Endodermal cell (in vitro differentiated cells): Measurements from ENCODE around the gene TAS2R39. TPM values are rescaled to one million over a fixed set of nuclear protein-coding genes. Genes with fewer than 3 reads are reported as not detected.

Experiments
- DNase-seq: peaks from one replicate; pipeline ENCODE4 v3.0.0-alpha.2; 2017
- H3K27ac ChIP-seq: 2 replicates; pipeline ENCODE4 v1.5.1; 2013; ENCODE audit warnings: mild to moderate bottlenecking, low read depth, low read length, moderate library complexity
- H3K27me3 ChIP-seq: 2 replicates; pipeline ENCODE4 v1.6.1; 2013; ENCODE audit warnings: mild to moderate bottlenecking, low read length, moderate library complexity; ENCODE audit not compliant: insufficient read depth, control insufficient read depth, poor library complexity, severe bottlenecking
- H3K36me3 ChIP-seq: 2 replicates; pipeline ENCODE4 v1.7.0; 2013; ENCODE audit warnings: mild to moderate bottlenecking, low read length, moderate library complexity; ENCODE audit not compliant: control insufficient read depth, insufficient read depth
- H3K4me1 ChIP-seq: one replicate; pipeline ENCODE4 v1.7.0; 2013; ENCODE audit warnings: low read length; ENCODE audit not compliant: control insufficient read depth, insufficient read depth
- H3K4me3 ChIP-seq: 2 replicates; pipeline ENCODE4 v1.5.1; 2013; ENCODE audit warnings: mild to moderate bottlenecking, low read length, moderate library complexity
- H3K9ac ChIP-seq: 2 replicates; pipeline ENCODE4 v1.6.1; 2013; ENCODE audit warnings: mild to moderate bottlenecking, low read length, moderate library complexity; ENCODE audit not compliant: poor library complexity, severe bottlenecking; ENCODE audit errors: extremely low read depth
- H3K9me3 ChIP-seq: 2 replicates; pipeline ENCODE4 v1.6.1; 2013; ENCODE audit warnings: mild to moderate bottlenecking, low read length, moderate library complexity; ENCODE audit not compliant: control insufficient read depth
- H3K27ac Mint-ChIP-seq: 2 replicates; pipeline ENCODE4 v1.8.0; 2020; ENCODE audit warnings: mixed read lengths
- H3K27me3 Mint-ChIP-seq: 2 replicates; pipeline ENCODE4 v1.8.0; 2021; ENCODE audit warnings: mild to moderate bottlenecking, mixed read lengths; ENCODE audit not compliant: insufficient read depth
- H3K36me3 Mint-ChIP-seq: 2 replicates; pipeline ENCODE4 v1.8.0; 2020; ENCODE audit warnings: low read depth, mixed read lengths
- H3K4me1 Mint-ChIP-seq: 2 replicates; pipeline ENCODE4 v1.8.0; 2020; ENCODE audit warnings: mixed read lengths
- H3K4me3 Mint-ChIP-seq: 2 replicates; pipeline ENCODE4 v1.8.0; 2020; ENCODE audit warnings: mild to moderate bottlenecking, moderate library complexity, mixed read lengths
- H3K9me3 Mint-ChIP-seq: 2 replicates; pipeline ENCODE4 v1.8.0; 2020; ENCODE audit warnings: mild to moderate bottlenecking, mixed read lengths
- WGBS, 2 experiments: methylation state at CpG; one replicate each; pipeline versions ENCODE4 v1.1.5 to v1.1.7; 2013; ENCODE audit warnings: missing lambda C conversion rate in 2 of 2, mixed read lengths in 1 of 2; ENCODE audit not compliant: insufficient coverage in 1 of 2, insufficient read length in 1 of 2; 5-methylcytosine and 5-hydroxymethylcytosine counted together
- total RNA-seq, 2 donors: library from RNA; stranded (reverse); fragmentation: NEBNext Ultra II Directional in 1 of 2; extraction: Animal tissue kit (Norgen Biotek cat#: 25700) in 1 of 2; gene quantifications; 2 replicates in 1 of 2; 3 replicates in 1 of 2; pipeline ENCODE4 v1.2.1, GENCODE V29; 2021
- TF ChIP-seq, protein P1 (sequence below): fragments of 200-600 bp; sonication (generic); conservative IDR thresholded peaks from 2 replicates; pipeline ENCODE4 v1.5.0; 2021; ENCODE audit warnings: antibody characterized with exemption, mild to moderate bottlenecking

Gene TAS2R39
- total RNA-seq, 2 donors from 2014 or later, result not detected

DNA sequence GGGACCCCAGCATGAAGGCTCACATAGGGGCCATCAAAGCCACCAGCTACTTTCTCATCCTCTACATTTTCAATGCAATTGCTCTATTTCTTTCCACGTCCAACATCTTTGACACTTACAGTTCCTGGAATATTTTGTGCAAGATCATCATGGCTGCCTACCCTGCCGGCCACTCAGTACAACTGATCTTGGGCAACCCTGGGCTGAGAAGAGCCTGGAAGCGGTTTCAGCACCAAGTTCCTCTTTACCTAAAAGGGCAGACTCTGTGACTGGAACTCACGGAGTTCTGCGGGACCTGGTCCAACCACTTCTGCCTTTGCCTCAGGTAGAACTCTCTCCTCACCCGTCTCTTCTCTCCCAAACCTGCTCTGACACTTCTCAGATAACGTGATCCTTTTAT lies 39.6 kb downstream of the TAS2R39 start:
- no peak overlapping the region for H3K27ac Mint-ChIP-seq
- no peak for DNase-seq

GRCh38 chr7:143223784-143224183 lies 40.6 kb downstream of the TAS2R39 start:
- Histone ChIP-seq H3K9ac (no peak overlapping the region), H3K36me3 (no peaks in the 10 kb centered on the region), H3K9me3 (no peaks in the 10 kb centered on the region), H3K4me3 (no peak overlapping the region), H3K27me3 (peaks cover 13% of the 10 kb centered on the region), H3K4me1 (no peaks in the 10 kb centered on the region), H3K27ac (no peak overlapping the region)
- TF ChIP-seq, protein P1, sequence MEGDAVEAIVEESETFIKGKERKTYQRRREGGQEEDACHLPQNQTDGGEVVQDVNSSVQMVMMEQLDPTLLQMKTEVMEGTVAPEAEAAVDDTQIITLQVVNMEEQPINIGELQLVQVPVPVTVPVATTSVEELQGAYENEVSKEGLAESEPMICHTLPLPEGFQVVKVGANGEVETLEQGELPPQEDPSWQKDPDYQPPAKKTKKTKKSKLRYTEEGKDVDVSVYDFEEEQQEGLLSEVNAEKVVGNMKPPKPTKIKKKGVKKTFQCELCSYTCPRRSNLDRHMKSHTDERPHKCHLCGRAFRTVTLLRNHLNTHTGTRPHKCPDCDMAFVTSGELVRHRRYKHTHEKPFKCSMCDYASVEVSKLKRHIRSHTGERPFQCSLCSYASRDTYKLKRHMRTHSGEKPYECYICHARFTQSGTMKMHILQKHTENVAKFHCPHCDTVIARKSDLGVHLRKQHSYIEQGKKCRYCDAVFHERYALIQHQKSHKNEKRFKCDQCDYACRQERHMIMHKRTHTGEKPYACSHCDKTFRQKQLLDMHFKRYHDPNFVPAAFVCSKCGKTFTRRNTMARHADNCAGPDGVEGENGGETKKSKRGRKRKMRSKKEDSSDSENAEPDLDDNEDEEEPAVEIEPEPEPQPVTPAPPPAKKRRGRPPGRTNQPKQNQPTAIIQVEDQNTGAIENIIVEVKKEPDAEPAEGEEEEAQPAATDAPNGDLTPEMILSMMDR, result no peak
- H3K27ac Mint-ChIP-seq, result no peak overlapping the region
- DNase-seq, result no peak
- 87 to 96% methylated on average over 3 to 4 of the region's 4 CpGs for WGBS, 2 experiments
- H3K27me3 Mint-ChIP-seq, result peaks cover 13% of the 10 kb centered on the region
- H3K4me3 Mint-ChIP-seq, result no peak overlapping the region
- H3K36me3 Mint-ChIP-seq, result no peaks in the 10 kb centered on the region
- H3K4me1 Mint-ChIP-seq, result no peaks in the 10 kb centered on the region
- no peaks in the 10 kb centered on the region for H3K9me3 Mint-ChIP-seq

More for the DNA sequence above, 39.6 kb downstream of the TAS2R39 start:
- no peaks in the 10 kb centered on the region for H3K36me3 ChIP-seq
- TF ChIP-seq, protein P1, result no peak
- no peaks in the 10 kb centered on the region for H3K4me1 Mint-ChIP-seq
- H3K4me1 ChIP-seq, result no peaks in the 10 kb centered on the region
- 90 to 92% methylated on average over 6 to 7 of the region's 7 CpGs for WGBS, 2 experiments
- H3K9ac ChIP-seq, result no peak overlapping the region
- H3K9me3 Mint-ChIP-seq, result no peaks in the 10 kb centered on the region
- H3K9me3 ChIP-seq, result no peaks in the 10 kb centered on the region
- no peaks in the 10 kb centered on the region for H3K36me3 Mint-ChIP-seq
- no peak overlapping the region for H3K4me3 Mint-ChIP-seq
- no peak overlapping the region for H3K27ac ChIP-seq
- peaks cover 19% of the 10 kb centered on the region for H3K27me3 ChIP-seq
- peaks cover 20% of the 10 kb centered on the region for H3K27me3 Mint-ChIP-seq
- no peak overlapping the region for H3K4me3 ChIP-seq

GRCh38 chr7:143225047-143225446 lies 41.8 kb downstream of the TAS2R39 start:
- no peak overlapping the region for H3K9ac ChIP-seq
- Mint-ChIP-seq H3K9me3 (no peaks in the 10 kb centered on the region), H3K36me3 (no peaks in the 10 kb centered on the region), H3K4me1 (peaks cover 4% of the 10 kb centered on the region), H3K27ac (no peak overlapping the region), H3K4me3 (no peak overlapping the region), H3K27me3 (peaks cover 8% of the 10 kb centered on the region)
- H3K9me3 ChIP-seq, result no peaks in the 10 kb centered on the region
- no peaks in the 10 kb centered on the region for H3K4me1 ChIP-seq
- TF ChIP-seq, protein P1, result no peak
- H3K36me3 ChIP-seq, result no peaks in the 10 kb centered on the region
- H3K4me3 ChIP-seq, result no peak overlapping the region
- 90% methylated on average over 2 to 3 of the region's 5 CpGs for WGBS, 2 experiments
- H3K27me3 ChIP-seq, result peaks cover 13% of the 10 kb centered on the region
- H3K27ac ChIP-seq, result no peak overlapping the region
- peak; percentile 51 for DNase-seq
